GM19463 (cell line): ENCODE measurements around the gene ELMO1.
A peak's percentile ranks its signal among the peaks of the same experiment; 100 is the strongest.

Experiments used
- ATAC-seq: cut with Tn5 transposase; IDR thresholded peaks from one replicate; pipeline ENCODE4 v1.9.1; 2021; ENCODE audit warnings: mild to moderate bottlenecking, moderate library complexity; ENCODE audit not compliant: unreplicated experiment

Gene ELMO1

GRCh38 chr7:37320140-37320847 is 128.4 kb downstream of the ELMO1 start:
- no peak for ATAC-seq

GRCh38 chr7:37318541-37318940 is 130.1 kb downstream of the ELMO1 start:
- ATAC-seq: no peak

- no peak for ATAC-seq
Observed at GRCh38 chr7:37315772-37316715, 132.6 kb downstream of the ELMO1 start.

- no peak for ATAC-seq
Observed at GRCh38 chr7:37312608-37313007, 136.1 kb downstream of the ELMO1 start.

DNA sequence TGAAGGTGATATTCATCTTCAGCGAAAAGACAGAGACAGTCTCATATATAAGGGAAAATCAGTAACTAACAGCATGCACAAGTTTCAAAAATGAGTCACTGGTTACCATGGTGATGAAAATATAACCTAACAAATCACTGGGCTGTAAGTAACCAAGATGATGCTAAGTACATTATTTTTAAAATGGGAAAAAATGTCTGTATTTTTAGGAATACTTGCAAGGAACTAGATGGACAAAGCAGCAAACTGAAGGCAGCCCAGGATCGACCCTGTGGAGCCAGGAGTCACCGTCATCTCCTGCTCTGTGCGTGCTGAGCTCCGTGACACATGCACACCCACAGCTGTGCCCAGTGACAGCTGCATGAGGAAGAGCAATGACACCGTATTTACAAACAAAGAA is 137.3 kb downstream of the ELMO1 start:
- peak; percentile 75 for ATAC-seq

DNA sequence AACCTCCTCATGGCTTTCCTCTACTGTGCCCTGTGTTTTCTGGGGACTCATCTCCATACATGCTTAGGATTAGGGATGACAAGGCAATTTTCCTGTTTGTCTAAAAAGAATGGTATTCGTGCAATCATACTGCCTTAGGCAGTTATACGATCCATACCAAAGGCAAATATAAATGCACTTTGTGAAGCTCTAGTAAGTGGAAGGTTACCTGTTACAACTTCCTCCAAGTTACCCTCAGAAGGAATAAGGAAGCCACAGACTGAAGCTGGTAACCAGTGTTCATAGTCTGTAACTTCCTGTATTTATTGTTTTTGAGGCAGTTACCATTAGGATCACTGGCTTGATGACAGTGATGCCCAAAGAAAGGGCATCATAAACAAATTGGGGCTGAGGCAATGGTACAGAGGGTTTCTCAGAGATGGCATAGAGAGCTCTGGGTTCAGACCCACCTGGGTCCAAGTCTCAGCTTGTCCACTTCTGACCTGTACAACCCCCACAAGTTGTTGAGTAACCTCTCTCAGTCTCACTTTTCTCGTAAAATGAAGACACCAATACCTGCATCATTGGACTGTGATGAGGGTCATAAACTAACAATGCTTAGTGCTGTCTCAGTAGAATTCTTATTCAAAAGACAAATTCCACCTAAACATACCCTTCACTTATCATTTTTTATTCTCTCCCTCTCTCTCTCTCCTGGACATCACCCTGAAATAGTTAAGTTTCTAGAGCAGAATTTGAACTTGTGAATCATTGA is 138.2 kb downstream of the ELMO1 start:
- no peak for ATAC-seq

DNA sequence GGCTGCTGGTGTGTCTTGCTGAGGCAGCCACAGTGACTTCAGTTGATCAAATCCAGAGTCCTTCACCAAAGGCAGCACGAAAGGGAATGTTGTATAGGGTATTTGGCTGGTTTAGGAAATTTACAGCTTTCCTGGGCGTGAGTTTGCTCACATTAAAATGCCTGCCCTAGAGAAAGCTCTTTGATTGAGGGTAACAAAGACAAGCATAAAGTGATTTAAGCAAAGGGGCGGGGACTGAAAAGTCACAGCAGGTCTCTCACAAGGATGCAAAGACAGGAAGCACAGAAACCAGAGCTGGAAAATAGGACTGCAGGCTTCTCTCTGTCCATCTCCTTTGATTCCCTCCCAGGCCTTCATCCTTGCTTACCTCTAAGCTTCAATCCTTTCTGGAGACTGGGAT is 139.2 kb downstream of the ELMO1 start:
- no peak for ATAC-seq

- no peak for ATAC-seq
Observed at GRCh38 chr7:37304921-37305320, 143.7 kb downstream of the ELMO1 start.

DNA sequence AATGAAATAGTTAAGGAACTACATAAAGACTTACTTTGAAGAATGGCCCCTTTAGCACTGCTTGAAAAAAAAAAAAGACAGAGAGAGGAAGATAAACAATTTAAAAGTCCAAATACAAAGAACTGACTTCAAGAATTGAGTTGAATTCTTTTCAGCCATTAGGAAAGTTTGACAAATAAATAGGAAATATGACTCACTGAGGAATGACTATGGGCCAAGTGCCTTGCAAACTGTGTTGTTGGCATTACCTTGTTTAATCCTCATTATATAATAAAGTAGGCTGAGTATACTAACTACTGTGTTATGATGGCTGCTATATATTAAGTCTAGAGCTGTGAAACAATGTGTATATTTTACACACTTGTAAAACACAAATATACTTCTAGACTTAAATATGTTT is 151.1 kb downstream of the ELMO1 start:
- no peak for ATAC-seq

DNA sequence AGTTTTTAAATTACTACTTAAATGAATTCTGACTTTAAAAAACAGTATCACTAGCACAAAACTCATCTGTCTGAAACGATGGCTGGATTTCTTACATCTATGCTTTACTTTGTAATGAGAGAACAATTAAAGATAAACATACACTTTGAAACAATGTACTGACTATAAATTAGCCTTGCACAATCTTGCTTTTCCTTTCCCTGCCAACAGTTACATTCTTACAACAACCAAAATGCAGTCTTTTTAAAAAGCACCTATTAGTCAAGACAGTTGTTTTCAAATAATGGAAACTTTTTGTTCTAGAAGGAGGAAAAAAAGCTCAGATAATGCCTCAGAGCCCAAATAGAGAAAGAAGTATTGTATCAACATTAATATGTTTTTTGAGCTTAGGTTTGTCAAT is 153.3 kb downstream of the ELMO1 start:
- ATAC-seq: no peak

DNA sequence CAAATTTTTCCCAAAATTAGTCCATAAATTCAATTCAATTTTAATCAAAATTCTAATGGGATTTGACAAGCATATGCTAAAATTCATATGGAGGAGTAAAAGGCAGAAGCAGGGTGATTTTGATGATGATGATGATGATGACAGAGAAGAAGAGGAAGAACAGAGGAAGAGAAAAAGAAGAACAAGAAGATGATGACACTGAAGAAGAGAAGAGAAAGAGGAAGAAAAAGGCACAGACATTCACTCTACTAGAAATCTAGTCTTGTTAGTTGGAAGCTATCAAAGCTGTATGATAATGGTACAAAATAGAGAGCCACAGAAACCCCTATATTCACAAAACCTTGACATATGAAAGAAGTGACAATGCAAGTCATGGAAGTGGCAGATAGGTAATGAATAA is 157.9 kb downstream of the ELMO1 start:
- no peak for ATAC-seq

DNA sequence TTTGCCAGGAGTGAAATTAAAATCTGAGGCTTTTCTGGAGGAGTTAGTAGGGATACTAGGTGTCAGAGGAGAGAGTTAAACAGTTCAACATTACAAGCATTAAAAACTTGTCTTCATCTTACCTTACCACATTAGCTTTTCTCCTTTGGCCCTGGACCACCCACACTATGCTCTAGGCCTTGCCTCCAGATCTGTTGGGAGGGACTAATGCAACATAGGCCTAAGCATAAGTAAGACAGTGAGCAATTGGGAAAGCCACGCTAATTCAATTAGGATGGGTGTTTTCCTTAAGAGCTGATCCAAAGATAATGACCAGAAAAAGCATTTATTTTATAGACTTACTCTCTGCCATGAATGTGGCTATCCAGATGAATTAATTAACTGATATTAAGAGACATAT is 158.9 kb downstream of the ELMO1 start:
- ATAC-seq: no peak

GRCh38 chr7:37289367-37289766 is 159.3 kb downstream of the ELMO1 start:
- no peak for ATAC-seq

- ATAC-seq: peak; percentile 53
Observed at GRCh38 chr7:37287131-37287855, 161.4 kb downstream of the ELMO1 start.

DNA sequence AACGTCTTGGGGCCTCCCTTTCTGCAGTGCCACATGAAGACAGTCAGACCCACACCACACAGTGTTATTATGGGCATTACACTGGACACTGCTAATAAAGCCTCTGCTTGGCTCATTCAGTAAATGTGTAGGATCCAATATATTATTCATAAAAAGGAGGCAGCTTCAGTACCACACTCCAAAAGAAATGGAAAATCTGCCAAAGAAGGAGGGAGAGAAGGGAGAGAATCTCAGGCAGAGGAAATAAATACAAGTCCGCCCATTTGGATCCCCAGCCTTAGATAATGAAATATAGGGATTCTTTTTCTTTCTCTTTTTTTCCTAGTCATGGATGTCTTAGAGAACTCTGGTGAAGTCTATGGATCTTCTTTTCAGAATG is 162.2 kb downstream of the ELMO1 start:
- no peak for ATAC-seq

- ATAC-seq: no peak
Observed at GRCh38 chr7:37285706-37286453, 162.8 kb downstream of the ELMO1 start.

DNA sequence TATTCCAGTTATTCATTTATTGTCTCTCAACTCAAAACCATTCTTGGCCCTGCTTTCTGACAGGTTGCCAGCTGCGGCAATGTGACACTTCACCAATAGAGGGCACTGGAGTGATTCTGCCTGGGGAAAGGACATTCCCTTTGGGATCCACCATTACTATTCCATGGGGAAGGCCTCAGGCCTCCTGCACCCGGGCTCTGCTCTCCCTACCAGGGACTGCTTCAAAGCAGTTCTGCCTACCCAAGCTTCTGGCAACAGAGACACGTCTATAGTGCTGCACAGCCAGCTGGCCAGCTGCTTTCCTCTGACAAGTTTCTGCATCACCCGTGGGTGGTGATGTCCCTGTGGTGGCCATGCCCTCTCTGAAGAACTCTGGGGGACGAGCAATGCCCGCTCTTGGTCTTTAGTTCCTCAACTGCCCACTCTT is 163.8 kb downstream of the ELMO1 start:
- ATAC-seq: no peak

- no peak for ATAC-seq
Observed at GRCh38 chr7:37284285-37284684, 164.4 kb downstream of the ELMO1 start.

GRCh38 chr7:37283716-37284115 is 164.9 kb downstream of the ELMO1 start:
- ATAC-seq: no peak

DNA sequence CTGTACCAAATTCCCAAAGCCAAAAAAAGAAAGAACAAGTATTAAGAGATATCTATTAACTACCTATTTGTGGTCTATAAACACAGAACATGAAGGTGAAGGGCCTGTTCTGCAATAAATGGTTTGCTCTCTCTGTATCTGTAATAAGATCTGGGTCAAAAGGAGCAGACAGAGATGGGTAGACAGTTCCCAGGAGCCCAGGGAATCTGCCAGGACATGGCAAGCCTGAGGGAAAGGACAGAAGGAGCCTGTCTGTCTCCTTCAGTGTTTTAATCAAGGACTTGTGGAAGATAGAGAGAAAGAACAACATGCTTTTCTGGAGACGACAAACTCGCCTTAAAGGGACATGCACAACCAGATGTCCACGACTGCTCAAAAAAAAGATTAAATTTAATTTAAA is 165.7 kb downstream of the ELMO1 start:
- ATAC-seq: no peak
